GM21423 (cell line): ENCODE results near the gene ELP5.
A peak's percentile ranks its signal among the peaks of the same experiment; 100 is the strongest.
"Not testable (repeated sequence)": the region's sequence is repeated elsewhere in the genome, so short reads cannot be mapped to it uniquely, and the experiment has no call there.

Experiments used
- ATAC-seq: cut with Tn5 transposase; IDR thresholded peaks from one replicate; pipeline ENCODE4 v1.9.1; 2021; ENCODE audit warnings: mild to moderate bottlenecking, moderate library complexity; ENCODE audit not compliant: unreplicated experiment

ELP5 gene

DNA sequence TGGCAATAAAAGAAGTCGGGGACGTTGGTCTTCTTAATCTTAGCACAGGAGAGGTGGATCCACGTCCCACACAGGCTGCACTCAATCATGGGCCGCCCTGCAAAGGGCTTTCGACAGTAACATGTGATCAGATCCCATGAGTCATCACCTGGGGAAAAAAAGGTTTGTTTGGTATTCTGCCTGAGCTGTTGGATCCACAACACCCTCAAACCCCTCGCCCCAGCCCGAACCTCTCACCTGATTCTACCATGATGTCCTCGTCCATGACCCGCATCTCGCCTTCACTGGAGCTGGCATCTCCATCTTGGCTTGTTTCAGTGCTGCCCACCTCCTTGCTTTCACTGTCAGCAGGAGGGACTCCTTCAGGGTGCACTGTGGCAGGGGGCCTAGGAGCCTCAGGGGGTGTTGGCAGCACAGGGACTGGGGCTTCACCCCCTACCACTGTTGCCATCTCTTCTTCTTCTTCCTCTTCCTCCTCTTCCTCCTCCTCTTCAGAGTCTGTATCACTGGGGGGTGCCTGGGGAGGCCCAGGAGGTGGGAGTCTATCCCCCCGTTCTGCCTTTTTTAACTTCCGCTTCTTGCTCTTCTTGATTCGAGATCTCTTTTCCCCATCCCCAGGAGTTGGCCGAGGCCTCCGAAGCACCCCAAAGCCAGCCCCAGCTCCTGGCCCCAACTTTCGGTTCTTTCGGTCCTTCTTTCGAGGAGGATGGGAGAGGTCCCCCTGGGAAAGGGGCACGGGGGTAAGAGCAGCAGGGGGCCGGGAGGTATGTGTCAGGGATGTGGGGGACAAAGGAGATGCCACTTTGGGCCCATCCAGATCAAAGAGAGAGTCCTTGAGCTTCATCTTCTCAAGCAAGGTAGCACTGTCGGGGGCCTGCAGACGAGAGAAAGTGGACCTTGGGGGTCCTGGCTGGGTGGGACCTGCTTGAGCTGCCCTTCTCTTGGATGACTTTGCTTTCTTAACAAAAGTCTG lies 16.0 kb upstream of the ELP5 start:
- no peak for ATAC-seq

DNA sequence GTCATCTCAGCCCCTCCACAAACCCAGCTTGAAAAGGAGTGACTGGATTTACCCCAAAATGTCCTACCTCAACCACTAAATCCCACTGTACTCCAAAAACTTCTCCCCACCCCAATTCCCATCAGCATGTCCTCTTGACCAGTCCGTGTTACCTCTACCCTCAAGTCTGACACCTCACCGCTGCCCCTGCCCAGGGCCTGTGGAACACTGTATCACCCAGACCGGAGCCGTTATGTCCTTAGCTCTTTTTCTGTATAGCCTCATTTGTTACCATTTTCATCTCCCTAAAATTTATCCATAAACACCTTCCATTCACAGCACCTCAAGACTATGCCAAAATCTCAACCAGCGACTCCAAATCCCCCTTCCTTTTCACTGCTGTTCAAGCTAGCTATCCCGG lies 15.2 kb upstream of the ELP5 start:
- ATAC-seq = no peak

DNA sequence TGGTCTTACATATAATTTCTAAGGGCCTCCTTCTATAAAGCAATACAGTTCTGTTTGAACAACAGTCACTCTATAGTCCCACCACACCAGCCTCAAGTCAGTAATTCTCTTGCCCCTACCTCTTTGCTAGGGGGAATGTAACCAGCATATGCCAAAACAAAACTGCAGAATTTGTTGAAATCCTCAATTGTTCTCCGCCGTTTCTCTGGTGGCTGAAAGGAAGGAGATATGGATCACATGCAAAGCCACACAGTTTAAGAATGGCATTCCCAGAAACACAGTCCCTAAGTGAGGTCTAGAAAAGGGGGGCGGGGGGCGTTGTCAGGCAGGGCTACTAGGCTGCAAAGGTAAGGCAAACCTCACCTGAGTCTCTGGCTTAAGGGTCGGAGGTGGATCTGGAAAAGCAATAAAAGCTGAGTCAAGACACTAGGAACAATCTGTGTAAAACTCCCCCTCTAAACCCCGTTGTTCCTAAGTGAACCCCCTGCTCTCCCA lies 14.7 kb upstream of the ELP5 start:
- ATAC-seq = no peak

DNA sequence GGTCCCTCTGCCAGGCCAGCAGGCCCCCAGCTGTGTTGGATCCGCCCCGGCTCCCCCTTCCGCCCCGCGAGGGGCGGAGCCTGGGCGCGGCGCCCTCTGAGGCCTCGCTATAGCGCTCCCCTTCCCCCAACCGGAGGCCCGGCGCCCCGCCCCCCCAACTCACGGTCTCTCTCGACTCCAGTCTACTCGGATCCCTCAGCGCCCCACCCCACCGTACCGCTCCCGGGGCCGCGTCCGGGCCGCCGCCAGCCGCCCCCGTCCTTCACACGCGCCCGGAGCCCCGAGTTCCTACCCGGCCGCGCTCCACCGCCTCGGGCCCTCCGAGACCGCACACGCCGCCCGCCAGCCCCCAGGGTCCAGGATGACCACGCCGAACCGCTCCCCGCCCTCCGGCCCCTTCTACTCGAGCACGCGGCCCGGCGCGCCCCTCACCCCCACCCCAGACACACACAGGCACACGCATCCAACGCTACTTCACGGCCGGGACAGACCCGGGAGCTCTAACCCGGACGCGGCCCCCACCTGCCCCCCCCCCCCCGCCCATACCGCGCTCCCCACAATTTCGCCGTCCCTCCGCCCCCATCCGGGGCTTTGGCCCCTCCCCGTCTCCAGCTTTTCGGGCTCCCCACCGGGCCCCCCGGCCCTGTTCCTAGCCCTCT lies 14.1 kb upstream of the ELP5 start:
- ATAC-seq = no peak

DNA sequence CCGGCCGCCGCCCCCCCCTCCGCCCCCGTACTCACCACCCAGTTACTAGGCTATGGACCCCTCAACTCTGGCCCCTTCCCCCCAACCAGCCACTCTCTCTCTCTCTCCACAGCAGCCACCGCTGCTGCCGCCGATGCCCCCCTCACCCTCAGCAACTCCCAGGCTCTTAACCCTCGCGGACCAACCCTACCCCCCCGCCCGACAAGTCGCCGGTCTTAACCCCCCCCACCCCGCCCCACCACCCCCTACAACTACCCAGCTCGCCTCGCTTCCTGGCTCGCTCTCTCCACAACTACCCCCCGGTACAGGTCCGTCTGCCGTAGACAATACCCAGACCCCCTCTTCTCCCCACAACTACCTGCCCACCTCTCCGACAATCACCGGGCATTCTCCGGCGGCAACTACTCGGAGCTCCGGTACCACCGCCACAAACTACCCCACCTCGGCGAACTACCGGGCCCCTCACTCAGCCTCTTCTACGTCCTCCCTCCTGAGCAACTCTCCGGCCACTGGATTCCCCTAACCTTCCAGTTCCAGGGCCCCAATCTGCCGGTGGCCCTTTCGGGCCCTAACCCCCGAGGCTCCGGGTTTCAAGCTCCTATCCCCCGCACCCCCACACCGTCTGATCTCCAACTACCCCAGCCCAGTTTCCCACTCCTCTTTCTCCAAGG lies 13.5 kb upstream of the ELP5 start:
- no peak for ATAC-seq

DNA sequence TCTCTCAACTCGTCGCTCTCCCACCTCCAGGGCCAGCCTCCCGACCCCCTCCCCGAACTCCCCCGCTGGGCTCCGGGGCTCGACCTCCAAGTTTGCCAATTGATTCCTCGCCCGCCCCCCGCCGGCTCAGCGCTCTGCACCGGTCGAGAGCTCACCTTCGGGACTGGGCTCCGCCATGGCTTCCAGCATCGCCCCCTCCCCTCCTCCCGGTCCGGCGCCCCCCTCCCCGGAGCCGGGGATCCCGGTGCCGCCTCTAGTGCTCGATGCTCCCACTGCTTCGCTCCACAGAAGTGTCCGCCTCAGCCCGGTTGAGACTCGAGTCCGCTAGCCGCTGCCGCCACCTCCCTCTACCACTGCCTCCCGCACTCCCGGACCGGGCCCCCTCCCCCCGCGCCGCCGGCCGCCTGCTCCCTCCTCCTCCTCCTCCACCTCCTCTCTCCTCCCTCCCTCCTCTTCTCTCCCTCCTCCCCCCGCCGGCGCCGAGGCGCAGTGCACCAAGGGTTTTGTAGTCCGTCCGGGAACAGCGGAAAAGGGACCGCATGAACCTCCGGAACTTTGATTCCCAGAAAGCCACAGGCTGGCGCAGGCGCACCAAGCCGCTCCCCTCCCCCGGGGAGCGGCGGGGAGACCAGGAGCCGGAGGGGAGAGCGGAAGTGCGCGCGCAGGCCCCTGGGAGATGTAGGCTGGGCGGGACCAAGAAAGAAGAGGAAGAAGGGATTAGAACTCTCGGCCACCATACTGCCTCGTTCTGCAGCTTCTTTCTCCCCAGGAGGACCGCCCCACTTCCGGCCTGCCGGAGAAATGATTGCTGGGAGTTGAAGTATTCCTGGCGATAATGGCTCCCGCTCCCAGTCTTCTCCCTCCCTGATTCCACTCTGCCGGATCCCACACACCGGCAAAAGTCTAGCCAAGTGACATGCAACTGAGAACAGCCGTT lies 12.7 kb upstream of the ELP5 start, which contains the start of gene PHF23:
Gene PHF23 (minus strand): TSS at position 367 of the 937 bp plus-strand sequence. CDS start 178 bp downstream, at position 189.
- ATAC-seq = peak; percentile 52

DNA sequence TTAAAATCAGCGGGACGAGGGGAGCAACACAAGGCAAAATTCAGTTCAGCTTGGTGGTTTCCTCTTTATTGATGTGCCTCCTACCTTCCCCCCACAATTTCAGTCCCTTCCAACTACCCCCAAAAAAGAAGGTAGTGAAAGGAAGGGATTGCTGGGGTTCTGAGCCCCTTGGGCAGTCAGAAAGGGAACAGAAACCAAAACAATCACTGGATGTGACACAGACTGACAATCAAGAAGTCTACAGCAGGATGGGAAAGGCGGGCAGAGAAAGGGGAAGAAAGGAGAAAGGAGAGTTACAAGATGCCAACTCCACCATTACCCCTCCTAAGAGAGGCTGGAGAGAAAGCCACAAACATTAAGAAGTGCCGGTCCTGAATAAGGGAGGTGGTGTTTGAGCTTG lies 11.6 kb upstream of the ELP5 start:
- no peak for ATAC-seq

DNA sequence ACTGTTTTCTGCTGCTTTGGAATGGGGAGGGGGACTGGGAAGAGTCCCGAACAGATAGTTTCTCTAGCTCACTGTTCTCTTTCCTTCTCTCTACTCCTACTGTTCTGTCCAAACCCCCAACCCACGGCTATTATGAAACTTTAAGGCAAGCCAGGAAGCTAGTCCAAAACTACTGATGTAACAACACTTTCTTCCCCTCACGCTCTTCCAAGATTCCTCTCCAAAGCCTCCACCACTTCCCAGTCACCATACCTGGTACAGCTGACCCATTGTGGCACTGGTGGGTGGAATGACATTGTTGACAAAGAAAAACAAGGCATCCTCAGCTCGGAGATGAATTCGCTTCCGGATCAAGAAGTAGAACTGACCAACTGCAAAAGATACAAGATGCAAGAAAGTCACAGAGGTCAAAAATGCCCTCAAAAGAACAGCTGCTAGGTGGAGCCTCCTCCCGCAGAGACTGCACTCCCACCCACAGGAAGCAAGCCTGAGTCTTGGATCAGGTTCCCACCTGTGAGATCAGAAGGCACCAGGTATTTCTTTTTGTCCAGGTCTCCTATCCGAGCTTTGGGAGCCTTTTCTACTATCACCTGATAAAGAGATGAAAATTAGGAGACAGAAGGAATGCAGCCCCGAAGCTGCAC lies 10.8 kb upstream of the ELP5 start:
- ATAC-seq = no peak

DNA sequence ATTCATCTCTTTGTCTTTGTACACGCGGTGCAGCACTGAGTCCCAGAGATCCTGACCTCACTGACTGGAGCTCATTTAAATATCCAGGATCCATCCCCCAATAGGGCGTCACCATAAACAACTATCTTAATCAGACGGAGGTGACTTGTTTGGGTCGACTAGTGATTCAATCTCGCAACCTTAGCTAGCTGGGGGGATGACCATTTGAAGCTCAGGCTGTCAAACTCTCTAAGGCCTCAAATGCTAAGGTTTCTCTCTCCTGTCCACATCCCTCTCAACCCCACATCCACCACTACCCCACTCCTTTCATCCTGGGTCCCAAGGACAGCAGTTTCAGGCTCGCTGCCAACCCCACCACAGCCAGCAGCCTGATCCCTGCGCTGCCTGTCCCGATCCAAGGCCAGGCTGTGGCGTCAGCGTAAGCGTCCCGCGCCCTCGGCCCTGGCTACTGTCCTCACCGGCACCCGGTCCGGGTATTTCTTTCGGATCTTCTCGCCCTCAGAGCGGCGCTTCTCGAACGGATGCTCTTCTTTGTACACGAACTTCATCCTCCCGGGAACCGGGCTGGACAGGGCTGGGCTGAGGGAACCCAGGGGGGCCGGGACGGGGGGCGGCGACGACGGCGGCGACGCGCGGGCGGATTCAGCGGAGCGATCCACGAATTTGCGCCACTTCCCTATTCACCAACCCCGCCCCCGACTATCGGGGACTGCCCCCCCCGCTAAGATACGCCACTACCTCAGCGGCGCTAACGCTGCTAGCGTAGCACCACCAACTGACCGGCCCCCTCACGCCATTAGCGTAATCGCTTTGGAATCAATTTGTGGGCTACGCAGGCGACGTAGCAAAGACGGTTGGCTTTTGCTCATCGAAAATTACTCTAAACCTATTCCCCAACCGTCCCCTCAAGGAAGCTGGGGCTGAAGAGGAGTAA lies 10.0 kb upstream of the ELP5 start, which contains the start of gene GABARAP:
Gene GABARAP (minus strand): TSS at position 667 of the 934 bp plus-strand sequence. CDS start 119 bp downstream, at position 548.
- peak; percentile 30 for ATAC-seq

DNA sequence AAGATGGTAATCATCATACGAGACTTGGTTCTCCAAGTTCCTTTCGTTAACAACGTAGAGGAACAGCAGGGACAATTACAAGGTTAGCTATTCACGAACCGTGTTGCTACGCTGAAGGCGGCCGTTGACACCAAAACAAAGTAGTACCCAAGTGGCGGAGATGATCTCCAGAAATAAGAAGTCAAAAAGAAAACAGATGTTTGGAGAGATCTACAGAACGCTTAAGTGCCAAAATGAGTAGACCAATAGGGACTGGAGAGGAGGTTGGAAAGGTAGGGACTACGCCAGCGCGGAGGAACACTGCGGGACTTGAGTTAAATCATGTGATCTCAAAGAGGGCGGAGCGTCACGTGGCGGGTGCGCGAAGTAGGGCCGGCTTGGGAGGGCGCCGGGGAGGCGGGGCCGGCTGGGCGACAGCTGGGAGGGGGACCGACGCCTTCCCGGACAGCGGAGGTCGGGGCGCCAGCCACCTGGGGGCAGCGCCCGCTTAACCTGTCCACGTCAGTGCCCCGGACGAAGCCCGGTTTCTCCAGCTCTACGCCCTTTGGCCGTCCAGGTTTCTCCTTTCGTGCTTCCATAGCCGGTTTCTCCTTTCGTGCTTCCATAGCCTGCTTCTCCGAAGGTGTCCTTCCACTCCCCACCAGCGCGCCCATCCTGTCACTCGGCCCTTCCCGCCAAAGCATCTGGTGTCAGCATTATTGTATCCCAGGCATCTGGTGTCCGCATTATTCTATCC lies 9.1 kb upstream of the ELP5 start:
- ATAC-seq = peak; percentile 39

DNA sequence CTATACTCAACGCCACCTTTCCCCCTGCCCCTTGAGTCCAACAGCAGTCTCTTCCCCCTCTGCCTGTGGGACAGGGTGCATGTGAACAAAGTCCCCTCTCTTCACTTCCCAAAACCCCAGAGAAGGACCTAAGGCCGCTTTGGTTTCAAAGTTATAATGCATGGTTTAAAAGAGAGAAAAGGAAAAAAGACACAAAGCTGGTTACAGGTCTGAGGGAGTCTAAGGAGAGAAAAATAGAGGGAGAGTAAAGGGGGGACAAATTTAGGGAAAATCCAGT lies 8.6 kb upstream of the ELP5 start:
- no peak for ATAC-seq

DNA sequence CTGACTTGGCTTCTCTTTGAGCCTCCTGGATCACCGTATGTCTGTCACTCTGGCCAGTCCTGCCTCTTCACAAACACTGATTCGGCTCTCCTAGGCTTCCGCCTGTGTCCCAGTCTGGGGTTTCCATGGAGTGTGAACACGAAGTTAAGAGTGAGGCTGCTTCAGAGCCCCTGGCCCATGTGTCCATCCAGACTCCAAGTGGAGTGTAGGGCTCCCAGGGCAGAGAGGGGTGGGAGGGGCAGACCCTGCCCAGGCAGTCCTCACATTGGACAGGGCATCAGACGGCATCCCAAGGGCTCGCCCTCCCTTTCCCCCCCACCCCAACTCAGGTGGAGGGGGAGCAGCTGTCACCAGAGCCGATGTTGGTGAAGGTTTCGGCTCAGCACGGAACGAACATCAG lies 8.2 kb upstream of the ELP5 start:
- not testable (repeated sequence) for ATAC-seq

DNA sequence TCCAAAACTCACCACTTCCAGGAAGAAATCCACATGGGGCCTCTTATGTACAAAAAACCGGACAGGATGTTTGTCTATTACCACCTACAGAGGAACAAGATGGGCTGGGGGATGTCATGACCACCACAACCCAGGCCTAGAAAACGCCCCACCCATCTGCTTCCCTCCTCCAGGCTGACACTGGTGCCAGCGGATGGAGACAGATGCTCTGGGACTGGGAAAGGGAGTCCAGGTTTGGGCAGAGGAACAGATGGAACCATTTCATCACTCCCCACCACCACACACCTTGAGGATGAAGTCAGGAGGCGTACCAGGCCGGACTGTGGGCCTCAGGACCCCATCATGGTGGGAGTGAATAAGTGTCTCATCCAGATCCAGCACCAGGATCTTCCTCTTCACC lies 5.2 kb upstream of the ELP5 start:
- ATAC-seq = no peak

DNA sequence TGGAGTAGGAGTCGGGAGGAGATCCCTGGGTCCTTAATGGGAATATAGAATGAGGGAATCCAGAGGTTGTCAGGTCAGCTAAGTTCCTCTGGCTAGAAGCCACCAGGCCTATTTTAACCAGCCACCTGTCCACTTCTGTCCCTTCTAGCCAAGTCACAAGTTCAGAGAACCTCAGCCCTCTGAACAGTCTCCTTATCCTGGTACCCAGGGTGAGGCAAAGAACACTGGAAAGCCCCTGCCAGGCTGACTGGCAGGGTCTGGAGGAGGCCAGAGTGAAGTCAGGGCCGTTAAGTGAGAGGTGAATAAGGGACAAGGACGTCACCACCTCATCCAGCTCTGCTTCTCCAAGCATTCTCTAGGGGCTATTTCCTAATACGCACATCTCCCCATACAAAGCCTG lies 3.2 kb upstream of the ELP5 start:
- no peak for ATAC-seq

DNA sequence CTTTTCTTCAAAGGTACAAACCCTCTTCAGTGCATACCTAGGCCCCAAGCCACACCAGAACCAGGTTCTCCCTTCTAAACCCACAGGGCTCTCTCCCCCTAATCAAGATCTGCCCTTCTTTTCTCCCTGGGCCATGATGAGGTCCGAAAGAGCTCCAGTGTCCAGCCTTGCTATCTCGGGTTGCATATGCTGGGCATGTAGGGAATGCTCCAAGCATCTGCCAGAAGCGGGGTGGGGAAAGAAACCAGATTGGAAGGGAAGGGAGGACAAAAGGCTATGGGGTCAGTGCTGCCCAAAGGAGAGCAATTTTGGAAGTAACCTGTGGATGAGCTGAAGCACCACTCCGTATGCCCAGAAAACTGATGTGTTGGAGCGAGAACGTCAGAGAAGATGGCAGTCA lies 2.8 kb upstream of the ELP5 start:
- no peak for ATAC-seq

DNA sequence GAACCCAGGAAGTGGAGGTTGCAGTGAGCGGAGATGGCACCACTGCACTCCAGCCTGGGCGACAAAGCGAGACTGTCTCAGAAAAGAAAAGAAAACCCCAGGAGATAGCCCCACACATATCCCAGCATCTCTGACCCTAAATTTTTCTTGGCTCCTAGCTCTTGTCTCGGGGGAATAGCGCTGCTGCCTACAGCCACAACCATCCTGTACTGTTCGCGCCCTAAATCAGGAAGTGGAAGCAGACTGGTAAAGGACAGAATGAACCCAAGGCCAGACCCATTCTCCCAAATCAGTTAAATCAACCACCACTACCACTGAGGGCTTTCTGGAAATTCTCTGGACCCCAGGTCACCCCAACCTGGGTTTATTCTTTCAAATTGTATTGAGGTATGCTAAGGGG lies 2.2 kb upstream of the ELP5 start:
- ATAC-seq = no peak

DNA sequence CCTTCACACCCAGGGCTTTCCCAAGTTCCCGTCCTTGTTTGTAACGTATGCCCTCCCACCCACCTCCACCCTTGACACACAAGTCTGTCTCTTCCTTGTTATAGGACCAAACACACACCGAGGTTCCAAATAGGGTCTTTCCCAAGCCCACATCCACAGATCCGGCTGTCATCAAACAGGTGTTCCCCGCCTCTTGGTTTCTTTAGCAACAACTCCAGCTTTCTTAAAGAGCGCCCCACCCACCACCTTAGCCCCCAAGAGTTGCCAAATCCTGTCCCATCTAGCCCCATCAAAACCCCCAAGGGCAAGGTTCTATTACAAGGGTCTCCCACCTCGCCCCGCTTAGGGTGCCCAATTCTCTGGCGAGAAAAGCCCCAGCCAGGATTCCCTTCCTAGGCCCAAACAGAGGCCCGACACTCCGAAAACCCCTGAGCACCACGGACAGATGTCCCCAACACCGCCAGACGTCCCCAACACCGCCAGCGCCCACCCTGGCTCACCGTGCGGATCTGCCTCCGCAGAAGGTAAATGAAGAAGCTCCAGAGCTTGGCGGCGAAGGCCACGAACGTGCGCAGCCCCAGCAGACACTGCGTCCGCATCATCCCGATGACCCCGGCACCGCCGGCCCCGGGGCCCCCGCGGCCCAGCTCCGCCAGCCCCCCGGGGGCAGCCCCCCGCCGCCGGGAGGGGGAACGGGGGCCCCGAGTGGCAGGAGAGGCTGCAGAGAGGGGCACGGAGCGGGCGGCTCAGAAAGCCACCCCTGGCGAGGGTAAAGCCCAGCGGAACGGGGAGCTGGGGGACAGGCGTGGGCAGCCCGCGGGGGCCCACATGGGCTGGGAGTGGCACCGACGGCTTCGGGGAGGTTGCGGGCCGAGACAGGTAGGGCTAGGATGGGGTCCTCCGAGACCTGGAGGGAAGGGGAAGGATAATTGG lies 1.1 kb upstream of the ELP5 start:
- peak; percentile 3 for ATAC-seq
